ENCODE data around the gene NMNAT2. TPM values are rescaled to one million over a fixed set of nuclear protein-coding genes. Genes with fewer than 3 reads are reported as not detected.

Gene NMNAT2
- total RNA-seq, 1 experiment from 2014 or later, result 11.4 TPM

- H4K91ac ChIP-seq (ENCODE audit: insufficient read length, low read depth, low read length), result no peak overlapping the region
- H3K9ac ChIP-seq (ENCODE audit: extremely low read depth, insufficient read length, low read length), result no peak overlapping the region
- H3K27me3 Mint-ChIP-seq (ENCODE audit: low read depth), result no peaks in the 10 kb centered on the region; the same call in 1 of the 2 replicates
- peaks cover 10% of the 10 kb centered on the region; the same call in 1 of the 2 replicates for H3K4me1 ChIP-seq (ENCODE audit: insufficient read depth, low read length)
- no peak overlapping the region for H3K4me2 ChIP-seq (ENCODE audit: insufficient read depth, insufficient read length, low read length)
- no peak overlapping the region for H2AK5ac ChIP-seq (ENCODE audit: insufficient read length, low read length)
- no peak overlapping the region for H2AFZ ChIP-seq (ENCODE audit: low read length)
- no peak overlapping the region for H3K14ac ChIP-seq (ENCODE audit: insufficient read depth, low read length)
- no peak for TF ChIP-seq CTCF (conservative IDR thresholded peaks at IDR 0.05)
- no peak overlapping the region for H2BK15ac ChIP-seq (ENCODE audit: low read depth, low read length)
- H3K27ac Mint-ChIP-seq, result peak overlapping the region in 1 of 3 experiments; percentile 44; a peak in 2 of 7 replicates
- no peak overlapping the region for H2BK120ac ChIP-seq (ENCODE audit: low read depth, low read length, poor library complexity, severe bottlenecking)
- H3K4me1 Mint-ChIP-seq, result peaks cover 28 to 30% of the 10 kb centered on the region in 2 experiments
- no peak overlapping the region for H4K8ac ChIP-seq (replicated peaks; ENCODE audit: insufficient read length, low read depth, low read length)
- no peak for DNase-seq
- H2BK12ac ChIP-seq (ENCODE audit: insufficient read length, low read depth, low read length), result no peak overlapping the region
- H3K36me3 Mint-ChIP-seq (ENCODE audit: insufficient read depth in 1 of 3, low read depth in 3 of 3), result no peaks in the 10 kb centered on the region; a peak in 2 of 7 replicates
- no peak overlapping the region for H3K27ac ChIP-seq (ENCODE audit: insufficient read length, low read depth, low read length)
- H3K23me2 ChIP-seq (ENCODE audit: insufficient read length, low read depth, low read length, poor library complexity, severe bottlenecking), result no peaks in the 10 kb centered on the region
- no peaks in the 10 kb centered on the region for H4K20me1 ChIP-seq (ENCODE audit: control insufficient read depth, insufficient read depth, insufficient read length)
- H3K9me3 Mint-ChIP-seq, result no peaks in the 10 kb centered on the region; a peak in 1 of 5 replicates
- no peak overlapping the region for H3K4ac ChIP-seq (ENCODE audit: low read depth, low read length)
- H3K27me3 ChIP-seq (ENCODE audit: insufficient read depth, low read length), result no peaks in the 10 kb centered on the region
- no CpG with 5 or more reads among the region's 5 CpGs for WGBS (ENCODE audit: extremely low coverage, insufficient read length, low lambda C conversion rate)
- no peak overlapping the region for H2BK20ac ChIP-seq (ENCODE audit: low read depth, low read length, poor library complexity, severe bottlenecking)
- H3K4me3 Mint-ChIP-seq, result no peak overlapping the region
- no peak overlapping the region for H3K23ac ChIP-seq (ENCODE audit: insufficient read length, low read depth, low read length)
- no peak overlapping the region for H4K5ac ChIP-seq (ENCODE audit: insufficient read length, low read depth, low read length)
- H3K18ac ChIP-seq (ENCODE audit: insufficient read length, low read depth, low read length), result no peak overlapping the region
- no peaks in the 10 kb centered on the region for H3K79me2 ChIP-seq (ENCODE audit: insufficient read depth, low read length)
- no peak overlapping the region for H2BK5ac ChIP-seq (ENCODE audit: insufficient read length, low read length)
- no peaks in the 10 kb centered on the region for H3K79me1 ChIP-seq (ENCODE audit: insufficient read depth, low read depth, low read length, poor library complexity, severe bottlenecking)
- H3K56ac ChIP-seq (ENCODE audit: insufficient read length, low read depth, low read length), result no peak overlapping the region
- H3K9me3 ChIP-seq (ENCODE audit: control insufficient read depth, low read depth, low read length), result no peaks in the 10 kb centered on the region
- no peak overlapping the region for H3T11ph ChIP-seq (ENCODE audit: low read length)
These were observed 122.7 kb downstream of the NMNAT2 start for GRCh38 chr1:183295521-183295920.
